Tibial artery (tissue), 4 donors: Measurements from ENCODE around the gene PSMC3.

Experiments used
- DNase-seq, 2 donors: peaks; one replicate each; pipeline ENCODE4 v3.0.0-alpha.2; 2019
- H3K27ac ChIP-seq, 2 donors: fragments of 200-600 bp; sonication (generic) in 1 of 2; 1 replicate in 1 of 2; 2 replicates in 1 of 2; pipeline ENCODE4 v1.5.1; 2018 to 2019; ENCODE audit warnings: mild to moderate bottlenecking in 1 of 2
- H3K27me3 ChIP-seq, 2 donors: fragments of 200-600 bp; sonication (generic) in 1 of 2; one replicate each; pipeline versions ENCODE4 v1.5.1 to v1.6.0; 2016 to 2019
- H3K36me3 ChIP-seq, 3 donors: fragments of 200-600 bp; sonication (generic) in 2 of 3; one replicate each; pipeline ENCODE4 v1.5.1; 2016 to 2019; ENCODE audit warnings: mild to moderate bottlenecking in 2 of 3
- H3K4me1 ChIP-seq, 4 donors: fragments of 200-600 bp; sonication (generic) in 2 of 4; 1 replicate in 3 of 4; 2 replicates in 1 of 4; pipeline ENCODE4 v1.5.1; 2016 to 2019
- H3K4me3 ChIP-seq, 2 donors: fragments of 200-600 bp; sonication (generic) in 1 of 2; 1 replicate in 1 of 2; 2 replicates in 1 of 2; pipeline ENCODE4 v1.5.1; 2018 to 2019; ENCODE audit warnings: mild to moderate bottlenecking in 2 of 2
- H3K9me3 ChIP-seq, 3 donors: fragments of 200-600 bp; sonication (generic) in 1 of 3; one replicate each; pipeline ENCODE4 v1.5.1; 2016 to 2019
- intact Hi-C: fragments of 100-400 bp; cut with DNase I; formaldehyde crosslinking; loops from one replicate; pipeline ENCODE4 v1.15.0; 2023; ENCODE audit warnings: low total_unique reads
- TF ChIP-seq, protein P1 (sequence below), 2 experiments: fragments of 200-600 bp in 1 of 2; fragments of 450-650 bp in 1 of 2; IDR thresholded peaks; one replicate each; pipeline ENCODE4 v1.5.1; 2017 to 2019; ENCODE audit warnings: antibody characterized with exemption in 2 of 2, mild to moderate bottlenecking in 1 of 2, moderate library complexity in 1 of 2

The PSMC3 gene

GRCh38 chr11:47443028-47443700, 16.9 kb upstream of the PSMC3 start:
- TF ChIP-seq, protein P1, sequence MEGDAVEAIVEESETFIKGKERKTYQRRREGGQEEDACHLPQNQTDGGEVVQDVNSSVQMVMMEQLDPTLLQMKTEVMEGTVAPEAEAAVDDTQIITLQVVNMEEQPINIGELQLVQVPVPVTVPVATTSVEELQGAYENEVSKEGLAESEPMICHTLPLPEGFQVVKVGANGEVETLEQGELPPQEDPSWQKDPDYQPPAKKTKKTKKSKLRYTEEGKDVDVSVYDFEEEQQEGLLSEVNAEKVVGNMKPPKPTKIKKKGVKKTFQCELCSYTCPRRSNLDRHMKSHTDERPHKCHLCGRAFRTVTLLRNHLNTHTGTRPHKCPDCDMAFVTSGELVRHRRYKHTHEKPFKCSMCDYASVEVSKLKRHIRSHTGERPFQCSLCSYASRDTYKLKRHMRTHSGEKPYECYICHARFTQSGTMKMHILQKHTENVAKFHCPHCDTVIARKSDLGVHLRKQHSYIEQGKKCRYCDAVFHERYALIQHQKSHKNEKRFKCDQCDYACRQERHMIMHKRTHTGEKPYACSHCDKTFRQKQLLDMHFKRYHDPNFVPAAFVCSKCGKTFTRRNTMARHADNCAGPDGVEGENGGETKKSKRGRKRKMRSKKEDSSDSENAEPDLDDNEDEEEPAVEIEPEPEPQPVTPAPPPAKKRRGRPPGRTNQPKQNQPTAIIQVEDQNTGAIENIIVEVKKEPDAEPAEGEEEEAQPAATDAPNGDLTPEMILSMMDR (IDR thresholded peaks at IDR 0.05), result no peak
- intact Hi-C loops, result no loop called here
- no peak overlapping the region for H3K4me3 ChIP-seq
- H3K27ac ChIP-seq, result no peak overlapping the region
- H3K27me3 ChIP-seq, result no peaks in the 10 kb centered on the region
- no peaks in the 10 kb centered on the region for H3K9me3 ChIP-seq
- no peaks in the 10 kb centered on the region for H3K4me1 ChIP-seq
- no peaks in the 10 kb centered on the region for H3K36me3 ChIP-seq
- DNase-seq, result no peak

DNA sequence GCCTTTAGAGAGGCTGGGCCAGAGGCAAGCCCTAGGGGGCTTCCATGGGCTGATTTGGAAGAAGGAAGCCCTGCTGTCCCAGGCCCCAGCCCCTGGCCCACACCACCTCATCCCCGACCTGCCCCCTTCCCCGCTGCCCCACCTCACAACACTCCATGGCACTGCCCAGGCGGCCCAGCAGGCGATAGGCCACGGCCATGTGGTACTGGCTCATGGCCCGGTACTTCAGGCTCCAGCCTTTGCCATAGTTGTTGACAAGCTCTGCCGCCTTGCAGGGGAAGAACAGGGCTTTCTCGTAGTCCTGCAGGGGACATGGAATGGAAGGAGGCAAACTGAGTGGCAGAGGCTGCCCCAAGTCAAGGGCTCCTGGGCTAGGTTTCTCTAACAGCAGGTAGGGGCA, 16.3 kb upstream of the PSMC3 start:
- Histone ChIP-seq H3K36me3 (no peaks in the 10 kb centered on the region), H3K9me3 (no peaks in the 10 kb centered on the region), H3K27me3 (no peaks in the 10 kb centered on the region), H3K4me3 (no peak overlapping the region), H3K27ac (no peak overlapping the region), H3K4me1 (no peaks in the 10 kb centered on the region)
- DNase-seq, result no peak
- TF ChIP-seq, protein P1 (IDR thresholded peaks at IDR 0.05), result no peak
- intact Hi-C loops, result no loop called here

- H3K27ac ChIP-seq, result no peak overlapping the region
- no peaks in the 10 kb centered on the region for H3K27me3 ChIP-seq
- intact Hi-C loops, result no loop called here
- no peaks in the 10 kb centered on the region for H3K4me1 ChIP-seq
- TF ChIP-seq, protein P1 (IDR thresholded peaks at IDR 0.05), result no peak
- H3K4me3 ChIP-seq, result no peak overlapping the region
- DNase-seq, result no peak
- H3K9me3 ChIP-seq, result no peaks in the 10 kb centered on the region
- no peaks in the 10 kb centered on the region for H3K36me3 ChIP-seq
These were observed 15.2 kb upstream of the PSMC3 start for GRCh38 chr11:47441421-47441820.

GRCh38 chr11:47440054-47440476, 13.8 kb upstream of the PSMC3 start:
- H3K4me3 ChIP-seq, result no peak overlapping the region
- H3K36me3 ChIP-seq, result no peaks in the 10 kb centered on the region
- TF ChIP-seq, protein P1 (IDR thresholded peaks at IDR 0.05), result no peak
- no peaks in the 10 kb centered on the region for H3K27me3 ChIP-seq
- DNase-seq, result no peak
- no peaks in the 10 kb centered on the region for H3K9me3 ChIP-seq
- H3K4me1 ChIP-seq, result no peaks in the 10 kb centered on the region
- H3K27ac ChIP-seq, result no peak overlapping the region
- intact Hi-C loops, result no loop called here

GRCh38 chr11:47438721-47439120, 12.5 kb upstream of the PSMC3 start:
- no peak overlapping the region for H3K27ac ChIP-seq
- H3K4me1 ChIP-seq, result peaks cover 0 to 3% (median 0%) of the 10 kb centered on the region in 4 donors
- no peaks in the 10 kb centered on the region for H3K9me3 ChIP-seq
- intact Hi-C loops, result no loop called here
- TF ChIP-seq, protein P1 (IDR thresholded peaks at IDR 0.05), result no peak
- no peak for DNase-seq
- no peak overlapping the region for H3K4me3 ChIP-seq
- no peaks in the 10 kb centered on the region for H3K36me3 ChIP-seq
- no peaks in the 10 kb centered on the region for H3K27me3 ChIP-seq
